NAMALWA (cell line): ENCODE data around the gene NEDD4.
"Not testable (repeated sequence)": the region's sequence is repeated elsewhere in the genome, so short reads cannot be mapped to it uniquely, and the experiment has no call there.

Experiments
- DNase-seq: peaks from one replicate; pipeline ENCODE4 v3.0.0-alpha.2; 2015; ENCODE audit warnings: low spot score

Gene NEDD4

DNA sequence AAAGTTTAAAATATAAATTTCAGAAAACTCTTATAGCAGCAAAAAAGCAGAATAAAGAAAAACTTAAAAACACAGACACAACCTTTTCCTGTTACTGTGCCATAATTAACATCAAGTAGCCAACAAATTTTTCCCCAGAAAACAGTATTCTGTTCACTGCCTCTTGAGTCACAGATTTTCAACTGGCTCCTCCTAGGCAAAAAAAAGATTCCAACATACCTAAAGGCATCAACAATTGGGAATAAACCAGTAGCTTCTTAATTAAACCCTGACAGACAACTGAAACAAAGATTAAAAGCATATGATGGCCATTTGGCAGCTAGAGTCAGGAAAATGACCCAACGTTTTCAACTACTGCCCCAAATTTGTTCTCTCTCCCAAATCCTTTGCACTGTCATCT, 10.9 kb upstream of the NEDD4 start:
- not testable (repeated sequence) for DNase-seq

DNA sequence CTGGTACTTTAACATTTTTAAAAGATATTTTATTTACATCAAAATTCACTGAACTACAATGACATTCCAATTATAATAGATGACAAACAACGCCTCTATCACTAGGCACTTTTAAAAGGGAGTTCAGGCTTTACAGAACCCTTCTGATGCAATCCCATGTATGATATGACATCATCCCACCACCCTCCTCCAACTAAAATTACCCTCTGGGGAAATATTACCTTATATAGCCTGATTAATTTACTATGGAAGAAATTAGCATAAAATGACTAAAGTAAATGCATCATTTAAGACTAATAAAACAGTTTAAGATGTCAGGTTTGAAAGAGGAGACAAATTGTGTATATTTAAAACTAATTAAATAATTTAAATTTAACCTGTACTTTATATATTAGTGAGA, 10.4 kb upstream of the NEDD4 start:
- DNase-seq, result not testable (repeated sequence)

DNA sequence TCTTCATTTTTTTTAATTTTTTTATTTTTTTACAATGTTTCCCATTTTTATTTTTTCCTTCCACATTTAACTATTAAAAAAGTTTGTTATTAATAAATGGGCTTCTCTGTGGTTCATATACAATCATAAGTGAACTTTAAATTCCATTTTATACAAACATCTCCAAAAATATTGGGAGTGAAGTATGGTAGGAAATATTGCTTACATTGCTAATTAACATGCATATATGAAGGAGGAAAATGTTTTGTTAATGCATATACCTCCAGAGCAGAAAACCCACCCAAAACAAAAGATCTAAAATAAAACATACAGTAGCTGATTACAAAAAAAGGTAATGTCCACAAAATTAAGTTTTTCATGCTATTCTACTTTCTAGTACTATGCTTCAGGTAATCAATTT, 9.9 kb upstream of the NEDD4 start:
- not testable (repeated sequence) for DNase-seq

GRCh38 chr15:56001471-56002078, 8.2 kb upstream of the NEDD4 start:
- DNase-seq, result no peak

GRCh38 chr15:55999658-56000057, 6.2 kb upstream of the NEDD4 start:
- no peak for DNase-seq

DNA sequence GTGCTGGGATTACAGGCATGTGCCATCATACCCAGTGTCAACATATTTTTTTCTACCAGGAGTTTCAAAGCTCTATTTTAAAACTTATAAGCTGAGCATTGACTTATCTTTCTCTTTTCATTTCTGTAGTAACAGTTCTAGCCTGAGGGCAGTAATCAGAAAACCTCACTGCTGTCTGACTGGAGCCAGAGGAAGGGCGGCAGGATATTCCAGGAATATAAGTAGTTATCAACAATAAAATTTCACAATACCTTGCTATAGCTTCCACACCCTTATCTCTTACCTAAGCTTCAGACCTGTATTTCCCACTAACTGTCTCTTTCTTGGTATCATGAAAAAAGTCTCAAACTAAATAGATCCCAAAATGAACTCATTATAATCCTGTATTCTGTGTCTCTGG, 5.1 kb upstream of the NEDD4 start:
- DNase-seq, result no peak

DNA sequence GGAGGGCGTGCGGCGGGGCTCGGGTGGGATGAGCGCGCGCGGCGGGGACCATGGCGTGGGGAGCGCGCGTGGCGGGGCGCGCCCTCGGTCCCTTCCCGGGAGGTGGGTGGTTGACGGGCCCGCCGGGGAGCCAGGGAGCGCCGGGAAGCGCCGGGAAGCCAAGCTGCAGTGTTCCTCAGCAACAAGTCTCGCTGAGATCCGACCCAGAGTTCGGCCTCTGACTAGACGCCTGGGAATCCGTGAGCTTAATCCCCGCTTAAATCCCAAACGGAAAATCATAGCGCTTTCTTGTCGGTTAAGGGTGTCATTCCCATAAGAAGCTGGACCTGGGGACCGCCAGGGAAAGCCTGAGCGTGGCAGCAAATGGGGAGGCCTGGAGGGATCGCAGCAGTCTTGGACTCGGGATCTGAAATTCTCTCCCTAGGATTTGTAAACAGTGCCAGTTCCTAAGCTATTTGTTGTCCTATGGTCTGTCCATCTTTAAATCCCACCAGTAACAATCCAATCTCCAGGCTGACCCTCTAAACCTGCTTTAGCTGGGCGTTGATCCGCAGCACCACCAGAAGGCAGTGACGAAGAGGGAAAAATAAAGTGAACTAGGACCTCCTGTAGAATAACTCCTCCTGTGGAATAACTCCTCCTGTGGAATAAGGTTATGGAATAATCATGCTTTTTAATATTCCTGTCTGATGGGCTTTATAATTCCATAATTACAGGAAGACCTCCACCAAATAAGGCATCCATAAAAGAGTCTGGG, 570 bp upstream of the NEDD4 start:
- peak; percentile 8 for DNase-seq

DNA sequence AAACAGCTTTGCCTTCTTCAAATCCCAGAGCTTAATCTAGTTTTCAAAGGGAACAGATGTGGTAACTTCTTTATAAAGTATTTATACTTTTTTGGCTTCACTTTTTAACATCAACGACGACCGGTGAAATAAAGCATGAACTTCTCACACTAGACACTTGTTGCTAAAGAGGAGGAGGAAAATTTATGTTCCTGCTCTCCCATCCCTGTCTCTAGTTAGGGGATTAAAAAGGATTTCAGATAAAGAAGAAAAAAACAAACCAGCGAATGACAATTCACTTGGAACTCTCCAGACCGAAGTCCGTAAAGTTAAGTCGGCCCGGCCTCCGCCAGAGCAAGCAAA, 672 bp downstream of the NEDD4 start:
- DNase-seq, result peak; percentile 4

GRCh38 chr15:55991802-55992768, 1.3 kb downstream of the NEDD4 start:
- no peak for DNase-seq

DNA sequence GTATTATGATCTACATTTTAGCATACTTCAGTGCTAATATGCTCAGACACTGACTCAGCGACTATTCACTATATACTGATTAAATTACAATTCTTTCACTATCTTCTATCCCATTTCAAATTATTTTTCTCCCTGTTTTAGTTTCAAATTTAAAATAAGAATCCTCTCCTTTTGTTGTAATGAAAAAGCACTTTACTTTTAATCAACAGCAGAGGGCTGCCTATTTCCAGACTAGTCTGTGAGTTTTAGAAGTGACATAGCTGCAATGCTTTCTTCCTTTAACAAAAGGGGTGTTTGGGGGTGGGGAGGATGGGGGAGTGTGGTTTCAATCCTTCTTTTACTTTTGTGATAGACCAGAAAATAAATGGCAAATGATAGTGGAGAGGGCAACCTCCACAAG, 2.4 kb downstream of the NEDD4 start:
- DNase-seq, result no peak

DNA sequence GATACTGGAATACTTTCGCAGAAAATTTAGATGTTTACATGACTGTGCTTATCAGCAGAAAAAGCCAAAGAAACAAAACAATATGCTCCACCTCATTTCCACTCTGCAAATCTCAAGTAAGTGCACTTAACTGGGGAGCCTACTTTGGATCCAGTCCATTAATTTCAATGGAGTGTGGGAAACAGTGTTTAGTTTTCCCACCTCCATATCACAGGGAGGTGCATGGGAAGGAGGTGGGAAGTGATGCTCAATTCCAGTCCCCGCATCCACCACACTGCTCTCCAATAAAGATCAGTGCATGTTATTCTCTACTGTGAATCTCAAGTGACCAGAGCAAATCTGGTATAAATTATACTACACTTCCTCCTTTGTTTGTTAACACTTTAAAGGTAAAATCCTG, 2.9 kb downstream of the NEDD4 start:
- DNase-seq, result no peak

DNA sequence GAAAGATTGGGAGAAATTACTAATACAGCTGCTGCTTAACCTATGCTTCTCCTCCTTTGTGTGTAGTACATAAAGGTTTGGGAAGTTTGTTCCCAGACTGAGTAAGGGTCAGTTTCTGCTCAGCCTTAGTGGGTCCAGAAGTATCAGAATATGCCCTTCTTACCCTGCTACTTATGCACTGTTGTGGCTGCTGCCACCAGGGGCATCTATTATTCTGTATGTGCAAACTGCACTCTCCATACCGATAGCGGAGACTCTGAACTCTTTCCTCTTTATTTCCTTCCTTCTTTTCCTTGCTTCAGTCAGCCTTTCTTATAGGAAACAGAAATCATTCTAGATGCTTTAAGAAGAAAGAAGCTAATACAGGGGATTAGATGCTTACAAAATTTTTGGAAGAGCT, 4.0 kb downstream of the NEDD4 start:
- DNase-seq, result no peak

DNA sequence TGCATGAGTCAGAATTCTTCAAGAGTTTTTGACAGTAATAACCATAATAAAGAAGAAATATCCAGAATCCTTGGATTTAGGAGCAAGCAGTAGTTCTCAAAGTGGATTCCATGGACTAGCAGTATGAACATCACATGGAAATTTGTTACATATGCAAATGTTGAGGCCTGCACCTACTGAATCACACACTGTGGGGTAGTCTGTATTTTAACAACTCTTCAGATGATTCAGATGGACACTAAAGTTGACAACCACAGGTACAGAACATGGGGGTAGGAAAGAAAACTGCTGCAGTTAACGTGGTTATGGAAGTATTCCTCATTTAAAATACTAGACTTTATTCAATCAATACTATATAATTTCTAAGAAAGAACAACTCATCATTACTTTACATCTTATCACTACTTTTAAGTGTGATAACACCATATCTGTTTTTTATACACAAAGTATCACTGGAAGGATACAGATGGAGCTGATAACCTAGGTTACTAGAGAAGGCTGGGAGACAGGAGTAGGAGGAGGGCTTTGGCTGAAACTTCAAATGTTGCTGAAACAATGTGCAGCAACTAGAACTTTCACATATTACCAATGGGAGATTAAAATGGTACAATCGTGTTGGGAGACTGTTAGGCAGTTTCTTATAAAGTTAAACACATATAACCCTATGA, 11.7 kb downstream of the NEDD4 start:
- DNase-seq, result no peak

GRCh38 chr15:55980511-55980910, 12.9 kb downstream of the NEDD4 start:
- DNase-seq, result no peak

GRCh38 chr15:55977231-55977630, 16.2 kb downstream of the NEDD4 start:
- no peak for DNase-seq

- no peak for DNase-seq
These were observed 23.1 kb downstream of the NEDD4 start for GRCh38 chr15:55970286-55970685.

- no peak for DNase-seq
These were observed 23.8 kb downstream of the NEDD4 start for GRCh38 chr15:55969582-55969981.

DNA sequence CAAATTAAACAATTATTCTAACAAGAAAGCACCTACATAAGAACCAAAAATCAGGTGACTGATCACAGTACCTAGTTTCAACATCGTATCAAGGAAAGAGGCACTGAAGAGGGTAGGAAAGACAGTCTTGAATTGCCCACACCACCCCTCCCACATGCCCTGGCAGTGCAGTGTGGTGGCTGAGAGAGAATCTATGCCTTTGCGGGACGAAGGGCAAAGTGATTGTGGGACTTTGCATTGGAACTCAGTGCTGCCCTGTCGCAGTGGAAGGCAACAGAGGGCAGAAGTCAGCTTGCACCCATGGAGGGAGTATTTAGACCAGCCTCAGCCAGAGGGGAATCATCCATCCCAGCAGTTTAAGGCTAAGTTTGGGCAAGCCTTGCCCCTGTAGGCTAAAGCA, 24.5 kb downstream of the NEDD4 start:
- DNase-seq, result no peak

DNA sequence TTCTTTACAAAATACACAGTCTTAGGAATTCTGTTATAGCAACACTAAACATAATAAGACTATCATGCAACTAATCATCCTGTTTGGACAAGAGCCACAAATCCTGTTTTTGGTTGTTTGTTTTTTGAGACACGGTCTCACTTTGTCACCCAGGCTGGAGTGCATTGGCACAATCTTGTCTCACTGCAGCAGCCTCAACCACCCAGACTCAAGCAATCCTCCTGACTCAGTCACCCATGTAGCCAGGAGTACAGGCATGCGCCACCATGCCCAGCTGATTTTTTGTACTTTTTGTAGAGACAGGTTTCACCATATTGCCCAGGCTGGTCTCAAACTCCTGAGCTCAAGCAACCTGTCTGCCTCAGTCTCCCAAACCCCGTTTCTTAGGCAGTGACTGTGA, 28.3 kb downstream of the NEDD4 start:
- DNase-seq, result no peak

DNA sequence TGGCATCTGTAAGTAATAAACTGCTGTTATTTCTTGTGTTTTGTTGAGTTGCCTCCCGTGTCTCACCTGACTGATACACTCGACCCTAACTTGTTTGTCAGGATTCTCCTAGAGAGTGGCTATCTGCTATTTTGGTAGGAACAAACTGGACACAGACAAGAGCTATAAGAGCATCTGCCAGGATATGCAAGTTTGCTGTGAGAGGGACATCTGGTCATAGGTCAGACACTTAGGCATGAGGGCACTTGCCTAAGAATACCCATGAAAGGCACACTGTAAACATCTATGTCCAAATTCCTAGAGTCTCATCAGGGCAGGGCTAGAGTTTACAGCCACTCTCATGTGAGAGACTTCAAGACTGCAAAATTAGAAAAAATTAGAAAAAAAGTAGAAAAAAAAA, 32.5 kb downstream of the NEDD4 start:
- no peak for DNase-seq

DNA sequence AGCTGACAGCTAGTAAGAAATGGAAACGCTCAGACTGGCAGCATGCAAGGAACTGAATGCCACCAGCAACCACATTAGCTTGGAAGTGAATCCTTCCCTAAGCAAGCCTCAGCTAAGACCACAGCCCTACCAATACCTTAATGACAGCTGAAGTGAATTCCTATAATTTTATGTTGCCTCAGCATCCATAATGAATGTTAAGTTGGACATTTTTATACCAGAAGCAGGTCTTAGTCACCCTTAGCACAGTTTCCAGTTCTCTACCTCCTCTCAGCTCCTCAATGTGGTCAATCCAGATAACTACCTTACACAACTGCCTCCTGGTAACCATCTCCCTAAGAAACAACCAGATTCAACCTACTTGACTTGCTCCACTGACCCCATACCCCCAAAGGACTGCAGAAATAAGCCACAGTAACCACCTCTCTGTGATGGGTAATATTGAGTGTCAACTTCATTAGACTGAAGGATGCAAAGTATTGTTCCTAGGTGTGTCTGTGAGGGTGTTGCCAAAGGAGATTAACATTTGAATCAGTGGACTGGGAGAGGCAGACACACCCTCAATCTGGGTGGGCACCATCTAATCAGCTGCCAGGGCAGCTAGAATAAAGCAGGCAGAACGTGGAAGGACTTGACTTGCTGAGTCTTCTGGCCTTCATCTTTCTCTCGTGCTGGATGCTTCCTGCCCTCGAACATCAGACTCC, 33.5 kb downstream of the NEDD4 start:
- DNase-seq, result no peak

DNA sequence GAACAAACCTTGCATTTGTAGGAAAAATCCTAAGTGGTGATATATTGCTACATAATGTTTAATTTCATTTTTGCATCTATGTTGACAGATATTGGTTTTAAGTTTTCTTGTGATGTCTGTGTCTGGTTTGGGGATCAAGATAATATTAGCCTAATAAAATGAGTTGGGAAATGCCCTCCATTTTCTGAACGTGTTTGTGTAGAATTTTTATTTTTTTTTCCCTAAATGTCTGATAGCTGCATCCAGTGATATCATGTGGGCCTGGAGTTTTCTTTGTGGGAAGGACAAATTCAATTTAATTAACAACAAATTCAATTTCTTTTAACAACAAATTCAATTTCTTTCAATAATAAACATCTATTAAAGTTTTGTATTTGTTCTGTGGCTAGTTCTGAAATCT, 35.1 kb downstream of the NEDD4 start:
- DNase-seq, result no peak
